ENCODE results near the gene RRM2.

- no peak for TF ChIP-seq POLR2A (IDR thresholded peaks at IDR 0.05)
- TF ChIP-seq, protein P1, sequence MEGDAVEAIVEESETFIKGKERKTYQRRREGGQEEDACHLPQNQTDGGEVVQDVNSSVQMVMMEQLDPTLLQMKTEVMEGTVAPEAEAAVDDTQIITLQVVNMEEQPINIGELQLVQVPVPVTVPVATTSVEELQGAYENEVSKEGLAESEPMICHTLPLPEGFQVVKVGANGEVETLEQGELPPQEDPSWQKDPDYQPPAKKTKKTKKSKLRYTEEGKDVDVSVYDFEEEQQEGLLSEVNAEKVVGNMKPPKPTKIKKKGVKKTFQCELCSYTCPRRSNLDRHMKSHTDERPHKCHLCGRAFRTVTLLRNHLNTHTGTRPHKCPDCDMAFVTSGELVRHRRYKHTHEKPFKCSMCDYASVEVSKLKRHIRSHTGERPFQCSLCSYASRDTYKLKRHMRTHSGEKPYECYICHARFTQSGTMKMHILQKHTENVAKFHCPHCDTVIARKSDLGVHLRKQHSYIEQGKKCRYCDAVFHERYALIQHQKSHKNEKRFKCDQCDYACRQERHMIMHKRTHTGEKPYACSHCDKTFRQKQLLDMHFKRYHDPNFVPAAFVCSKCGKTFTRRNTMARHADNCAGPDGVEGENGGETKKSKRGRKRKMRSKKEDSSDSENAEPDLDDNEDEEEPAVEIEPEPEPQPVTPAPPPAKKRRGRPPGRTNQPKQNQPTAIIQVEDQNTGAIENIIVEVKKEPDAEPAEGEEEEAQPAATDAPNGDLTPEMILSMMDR (IDR thresholded peaks at IDR 0.05), result no peak
These were observed 36.5 kb downstream of the RRM2 start for GRCh38 chr2:10159086-10159485.
